Esophagus squamous epithelium (tissue), 4 donors: ENCODE data around the gene TMEM44.

Experiments used
- POLR2A ChIP-seq, 4 donors: fragments of 450-650 bp; IDR thresholded peaks; one replicate each; pipeline ENCODE4 v1.6.1; 2017; ENCODE audit warnings: antibody characterized with exemption in 4 of 4, mild to moderate bottlenecking in 4 of 4, moderate library complexity in 3 of 4
- TF ChIP-seq, protein P1 (sequence below), 6 experiments: fragments of 450-650 bp in 4 of 6; fragments of 200-600 bp in 2 of 6; sonication (generic) in 2 of 6; IDR thresholded peaks; one replicate each; pipeline ENCODE4 v1.5.1; 2016 to 2019; ENCODE audit warnings: antibody characterized with exemption in 6 of 6, mild to moderate bottlenecking in 4 of 6, moderate library complexity in 4 of 6

DNA sequence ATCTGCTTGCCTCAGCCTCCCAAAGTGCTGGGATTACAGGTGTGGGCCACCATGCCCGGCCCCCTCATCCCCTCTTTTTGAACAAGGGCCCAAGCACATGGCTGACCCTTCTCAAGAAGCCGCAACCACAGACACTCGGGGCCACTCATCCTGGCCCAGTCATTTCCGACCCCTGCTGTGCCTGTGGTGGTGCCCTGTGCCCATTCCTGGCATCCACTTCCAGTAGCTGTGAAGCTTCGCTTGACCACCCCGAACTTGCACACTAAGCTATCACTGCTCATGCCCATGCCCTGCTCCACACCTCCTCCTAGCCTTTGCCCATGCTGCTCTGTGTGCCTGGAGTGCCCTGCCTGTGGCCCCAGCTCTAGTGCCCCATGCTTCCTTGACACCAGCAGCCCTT lies 8.3 kb downstream of the TMEM44 start:
- TF ChIP-seq, protein P1, sequence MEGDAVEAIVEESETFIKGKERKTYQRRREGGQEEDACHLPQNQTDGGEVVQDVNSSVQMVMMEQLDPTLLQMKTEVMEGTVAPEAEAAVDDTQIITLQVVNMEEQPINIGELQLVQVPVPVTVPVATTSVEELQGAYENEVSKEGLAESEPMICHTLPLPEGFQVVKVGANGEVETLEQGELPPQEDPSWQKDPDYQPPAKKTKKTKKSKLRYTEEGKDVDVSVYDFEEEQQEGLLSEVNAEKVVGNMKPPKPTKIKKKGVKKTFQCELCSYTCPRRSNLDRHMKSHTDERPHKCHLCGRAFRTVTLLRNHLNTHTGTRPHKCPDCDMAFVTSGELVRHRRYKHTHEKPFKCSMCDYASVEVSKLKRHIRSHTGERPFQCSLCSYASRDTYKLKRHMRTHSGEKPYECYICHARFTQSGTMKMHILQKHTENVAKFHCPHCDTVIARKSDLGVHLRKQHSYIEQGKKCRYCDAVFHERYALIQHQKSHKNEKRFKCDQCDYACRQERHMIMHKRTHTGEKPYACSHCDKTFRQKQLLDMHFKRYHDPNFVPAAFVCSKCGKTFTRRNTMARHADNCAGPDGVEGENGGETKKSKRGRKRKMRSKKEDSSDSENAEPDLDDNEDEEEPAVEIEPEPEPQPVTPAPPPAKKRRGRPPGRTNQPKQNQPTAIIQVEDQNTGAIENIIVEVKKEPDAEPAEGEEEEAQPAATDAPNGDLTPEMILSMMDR (IDR thresholded peaks at IDR 0.05): no peak
- no peak for TF ChIP-seq POLR2A (IDR thresholded peaks at IDR 0.05)
